Astrocyte of the cerebellum (primary cell): ENCODE measurements around the gene SRGAP3.

Experiments
- DNase-seq: peaks from one replicate; pipeline ENCODE4 v3.0.0-alpha.2; 2011; ENCODE audit warnings: low read depth
- H3K4me3 ChIP-seq: 2 replicates; pipeline ENCODE4 v1.5.1; 2011; ENCODE audit warnings: mild to moderate bottlenecking, low read depth, low read length, moderate library complexity
- in situ Hi-C: cut with HindIII; loops from 2 replicates; pipeline ENCODE4 v1.10.0; 2017; ENCODE audit warnings: low sequenced_read_pairs
- TF ChIP-seq, protein P1 (sequence below): IDR thresholded peaks from 2 replicates; pipeline ENCODE4 v1.5.1; 2012; ENCODE audit warnings: low read length, low read depth, moderate library complexity, mild to moderate bottlenecking; ENCODE audit errors: missing control alignments

SRGAP3 gene

DNA sequence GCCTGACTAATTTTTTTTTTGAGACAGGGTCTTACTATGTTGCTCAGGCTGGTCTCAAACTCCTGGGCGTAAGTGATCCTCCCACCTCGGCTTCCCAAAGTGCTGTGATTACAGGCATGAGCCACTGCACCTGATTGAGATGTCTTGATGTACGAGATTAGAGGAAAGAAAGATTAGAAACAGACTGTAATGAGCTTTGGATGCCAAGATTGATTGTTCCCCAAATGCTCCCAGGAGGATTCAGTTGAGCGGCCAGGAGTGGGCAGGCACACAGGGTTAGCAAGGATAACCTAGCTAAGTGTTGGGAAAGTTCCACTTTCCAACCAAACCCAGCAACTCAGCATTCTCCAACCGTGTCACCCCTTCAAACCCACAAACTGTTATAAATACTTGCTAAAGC, 63.7 kb downstream of the SRGAP3 start:
- no peak for DNase-seq
- in situ Hi-C loops, result no loop called here
- H3K4me3 ChIP-seq, result no peak overlapping the region
- TF ChIP-seq, protein P1, sequence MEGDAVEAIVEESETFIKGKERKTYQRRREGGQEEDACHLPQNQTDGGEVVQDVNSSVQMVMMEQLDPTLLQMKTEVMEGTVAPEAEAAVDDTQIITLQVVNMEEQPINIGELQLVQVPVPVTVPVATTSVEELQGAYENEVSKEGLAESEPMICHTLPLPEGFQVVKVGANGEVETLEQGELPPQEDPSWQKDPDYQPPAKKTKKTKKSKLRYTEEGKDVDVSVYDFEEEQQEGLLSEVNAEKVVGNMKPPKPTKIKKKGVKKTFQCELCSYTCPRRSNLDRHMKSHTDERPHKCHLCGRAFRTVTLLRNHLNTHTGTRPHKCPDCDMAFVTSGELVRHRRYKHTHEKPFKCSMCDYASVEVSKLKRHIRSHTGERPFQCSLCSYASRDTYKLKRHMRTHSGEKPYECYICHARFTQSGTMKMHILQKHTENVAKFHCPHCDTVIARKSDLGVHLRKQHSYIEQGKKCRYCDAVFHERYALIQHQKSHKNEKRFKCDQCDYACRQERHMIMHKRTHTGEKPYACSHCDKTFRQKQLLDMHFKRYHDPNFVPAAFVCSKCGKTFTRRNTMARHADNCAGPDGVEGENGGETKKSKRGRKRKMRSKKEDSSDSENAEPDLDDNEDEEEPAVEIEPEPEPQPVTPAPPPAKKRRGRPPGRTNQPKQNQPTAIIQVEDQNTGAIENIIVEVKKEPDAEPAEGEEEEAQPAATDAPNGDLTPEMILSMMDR, result no peak

DNA sequence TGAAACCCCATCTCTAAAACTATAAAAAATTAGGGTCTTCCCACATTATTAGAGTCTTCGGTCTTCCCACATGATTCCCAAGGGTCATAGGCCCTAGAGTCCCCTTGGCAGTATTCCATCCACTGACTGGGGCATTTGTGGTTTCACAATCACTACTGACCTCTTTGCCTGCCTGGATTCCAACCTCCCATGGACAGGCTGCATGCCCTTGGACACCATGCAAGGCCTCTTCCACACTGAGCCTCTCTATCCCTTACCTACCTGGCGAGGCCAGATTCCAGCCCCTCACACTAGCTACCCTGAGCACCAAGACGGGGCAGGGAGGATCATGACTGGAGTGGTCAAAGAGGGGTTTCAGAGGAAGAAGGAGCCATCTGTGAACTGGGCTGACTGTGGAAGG, 64.4 kb downstream of the SRGAP3 start:
- in situ Hi-C loops, result no loop called here
- no peak for DNase-seq
- TF ChIP-seq, protein P1, result no peak
- no peak overlapping the region for H3K4me3 ChIP-seq

DNA sequence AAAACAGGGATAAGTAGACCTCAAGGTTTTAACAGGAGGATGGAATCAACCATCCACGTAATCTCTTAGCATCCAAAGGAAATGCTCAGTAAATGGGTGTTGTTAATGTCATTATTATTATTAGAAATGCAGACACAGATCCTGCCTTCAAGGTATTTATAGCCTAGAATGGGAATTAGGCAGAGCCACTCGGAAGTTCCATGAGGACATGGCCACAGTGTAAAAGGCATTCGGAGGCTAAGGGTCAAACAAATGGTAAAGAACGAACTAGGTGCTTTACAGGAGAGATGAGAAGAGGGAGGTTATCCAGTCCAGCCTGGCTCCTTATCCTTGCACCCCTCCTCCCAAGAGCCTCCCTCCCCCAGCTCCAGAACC, 65.0 kb downstream of the SRGAP3 start:
- TF ChIP-seq, protein P1, result no peak
- in situ Hi-C loops, result no loop called here
- H3K4me3 ChIP-seq, result no peak overlapping the region
- no peak for DNase-seq

DNA sequence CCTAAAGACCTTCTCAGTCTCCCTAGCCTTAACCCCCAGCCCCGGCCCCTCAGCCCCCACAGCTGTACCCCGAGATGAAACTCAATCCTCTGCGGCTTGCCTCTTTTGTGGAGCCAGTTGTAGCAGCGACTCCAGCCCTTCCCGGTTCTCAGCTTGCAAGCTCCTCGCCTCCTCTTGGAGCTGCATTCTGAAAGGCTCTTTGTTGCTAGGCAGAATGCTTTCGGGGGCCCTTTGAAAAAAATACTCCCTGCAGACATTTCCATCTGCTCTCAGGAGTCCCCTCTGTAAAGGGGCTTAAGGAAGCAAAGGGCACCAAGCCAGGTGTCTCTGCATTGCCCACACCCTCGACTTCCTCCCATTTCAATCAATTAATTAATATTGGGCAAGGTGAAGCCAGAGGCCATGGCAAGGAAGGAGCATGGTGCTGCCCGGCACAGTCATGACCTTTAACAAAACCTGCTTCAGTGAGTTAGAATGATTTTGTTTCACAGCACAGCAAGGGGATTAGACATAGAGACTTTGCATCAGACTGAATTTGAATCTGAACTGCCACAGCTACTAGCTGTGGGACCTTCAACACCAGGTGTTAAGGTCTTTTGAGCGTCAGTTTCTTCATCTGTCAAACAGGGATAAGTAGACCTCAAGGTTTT, 65.5 kb downstream of the SRGAP3 start:
- in situ Hi-C loops, result no loop called here
- no peak for DNase-seq
- TF ChIP-seq, protein P1, result no peak
- no peak overlapping the region for H3K4me3 ChIP-seq

DNA sequence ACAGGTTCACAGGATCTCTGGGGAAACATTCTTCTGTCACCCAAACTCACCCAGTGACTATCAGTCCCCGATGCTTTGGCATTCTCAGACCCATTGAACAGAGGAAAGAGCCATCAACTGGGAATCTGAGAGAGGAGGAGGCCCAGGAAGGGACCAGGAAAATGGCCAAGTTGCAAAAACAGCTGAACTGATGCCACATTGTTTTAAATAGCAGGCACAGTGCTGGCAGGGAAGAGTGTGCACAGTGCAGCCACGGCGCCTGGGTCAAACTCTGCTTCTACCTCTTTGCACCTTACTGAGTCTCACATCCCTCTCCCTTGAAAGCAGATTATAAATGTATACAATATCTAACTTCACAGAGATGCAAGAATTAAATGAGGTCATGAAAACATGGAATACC, 66.4 kb downstream of the SRGAP3 start:
- TF ChIP-seq, protein P1, result no peak
- in situ Hi-C loops, result no loop called here
- H3K4me3 ChIP-seq, result no peak overlapping the region

DNA sequence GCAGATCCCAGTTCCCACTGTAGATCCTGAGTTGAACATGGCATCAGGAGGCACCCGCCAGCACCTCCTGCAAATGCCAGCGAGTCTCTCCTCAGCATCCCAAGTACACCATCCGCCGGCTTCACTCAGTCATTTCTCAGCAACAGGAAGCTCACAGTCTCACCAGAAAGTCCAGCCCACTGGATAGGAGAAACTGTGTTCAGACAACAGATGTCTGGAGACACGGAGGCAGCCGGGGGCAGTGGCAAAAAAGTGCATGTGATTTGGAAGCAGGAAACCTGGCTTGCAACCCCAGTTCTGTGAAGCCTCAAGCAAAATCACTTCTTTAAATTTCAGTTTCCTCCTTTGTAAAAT, 68.7 kb downstream of the SRGAP3 start:
- TF ChIP-seq, protein P1, result no peak
- no peak overlapping the region for H3K4me3 ChIP-seq
- in situ Hi-C loops, result no loop called here
- DNase-seq, result no peak

More for the DNA sequence above, 66.4 kb downstream of the SRGAP3 start:
- DNase-seq, result no peak
